CD14-positive monocyte (primary cell): ENCODE results near the gene SYTL2. TPM values are rescaled to one million over a fixed set of nuclear protein-coding genes. Genes with fewer than 3 reads are reported as not detected.

Experiments used
- DNase-seq, 3 donors: peaks; one replicate each; pipeline ENCODE4 v3.0.0-alpha.2; 2011 to 2022
- H2AFZ ChIP-seq: 2 replicates; pipeline ENCODE4 v1.6.0; 2012; ENCODE audit warnings: mild to moderate bottlenecking, low read depth, low read length, inconsistent platforms; ENCODE audit not compliant: insufficient read depth, poor library complexity, severe bottlenecking
- H3K27ac ChIP-seq, 2 donors: 1 replicate in 1 of 2; 2 replicates in 1 of 2; pipeline ENCODE4 v1.5.1; 2012 to 2013; ENCODE audit warnings: low read length in 2 of 2, control low read depth in 1 of 2, inconsistent platforms in 1 of 2, low read depth in 1 of 2, mild to moderate bottlenecking in 1 of 2
- H3K27me3 ChIP-seq, 2 donors: one replicate each; pipeline versions ENCODE4 v1.6.0 to v1.6.1; 2011 to 2013; ENCODE audit warnings: low read length in 2 of 2; ENCODE audit not compliant: control insufficient read depth in 2 of 2, insufficient read depth in 2 of 2
- H3K36me3 ChIP-seq, 2 donors: replicated peaks in 1 of 2; 1 replicate in 1 of 2; 2 replicates in 1 of 2; pipeline versions ENCODE4 v1.5.1 to v1.6.1; 2012 to 2013; ENCODE audit warnings: low read length in 2 of 2, control low read depth in 1 of 2, inconsistent platforms in 1 of 2, mild to moderate bottlenecking in 1 of 2; ENCODE audit not compliant: insufficient read depth in 2 of 2, control insufficient read depth in 1 of 2
- H3K4me1 ChIP-seq, 2 donors: 1 replicate in 1 of 2; 2 replicates in 1 of 2; pipeline versions ENCODE4 v1.5.1 to v1.6.1; 2012 to 2013; ENCODE audit warnings: low read length in 2 of 2, control low read depth in 1 of 2, inconsistent platforms in 1 of 2, mild to moderate bottlenecking in 1 of 2, moderate library complexity in 1 of 2; ENCODE audit not compliant: insufficient read depth in 2 of 2, control insufficient read depth in 1 of 2
- H3K4me2 ChIP-seq: replicated peaks from 2 replicates; pipeline ENCODE3; 2012; ENCODE audit warnings: low read length, moderate library complexity, mild to moderate bottlenecking; ENCODE audit not compliant: poor library complexity, severe bottlenecking; ENCODE audit errors: extremely low read depth
- H3K4me3 ChIP-seq, 3 experiments: fragments of 200-600 bp in 1 of 3; sonication (generic) in 1 of 3; replicated peaks in 1 of 3; 1 replicate in 2 of 3; 2 replicates in 1 of 3; pipeline ENCODE4 v1.5.1; 2011 to 2013; ENCODE audit warnings: low read length in 3 of 3, mild to moderate bottlenecking in 3 of 3, control low read depth in 2 of 3, low read depth in 2 of 3, inconsistent platforms in 1 of 3, moderate library complexity in 1 of 3
- H3K79me2 ChIP-seq: 2 replicates; pipeline ENCODE4 v1.6.0; 2012; ENCODE audit warnings: mild to moderate bottlenecking, control low read depth, inconsistent platforms, low read length, moderate library complexity; ENCODE audit not compliant: insufficient read depth
- H3K9ac ChIP-seq: 2 replicates; pipeline ENCODE4 v1.6.0; 2017; ENCODE audit warnings: low read length, mild to moderate bottlenecking; ENCODE audit not compliant: insufficient read depth, poor library complexity, severe bottlenecking
- H3K9me3 ChIP-seq, 2 donors: replicated peaks in 1 of 2; 1 replicate in 1 of 2; 2 replicates in 1 of 2; pipeline versions ENCODE4 v1.5.1 to v1.6.1; 2012 to 2013; ENCODE audit warnings: low read length in 2 of 2, control low read depth in 1 of 2; ENCODE audit not compliant: control insufficient read depth in 1 of 2, insufficient read depth in 1 of 2
- H4K20me1 ChIP-seq: 2 replicates; pipeline ENCODE4 v1.6.0; 2012; ENCODE audit warnings: mild to moderate bottlenecking, low read length, control low read depth, moderate library complexity; ENCODE audit not compliant: insufficient read depth
- H3K27ac Mint-ChIP-seq, 7 donors: one replicate each; pipeline ENCODE4 v1.8.0; 2020; ENCODE audit warnings: mild to moderate bottlenecking in 7 of 7, mixed read lengths in 7 of 7, moderate library complexity in 6 of 7, inconsistent platforms in 2 of 7
- H3K27me3 Mint-ChIP-seq, 3 donors: one replicate each; pipeline ENCODE4 v1.8.0; 2021 to 2022; ENCODE audit warnings: low read depth in 3 of 3, mild to moderate bottlenecking in 3 of 3, mixed read lengths in 3 of 3, moderate library complexity in 3 of 3, inconsistent platforms in 1 of 3
- H3K36me3 Mint-ChIP-seq, 2 donors: one replicate each; pipeline ENCODE4 v1.8.0; 2020; ENCODE audit warnings: mixed read lengths in 2 of 2, inconsistent platforms in 1 of 2, mild to moderate bottlenecking in 1 of 2
- H3K4me1 Mint-ChIP-seq: one replicate; pipeline ENCODE4 v1.8.0; 2020; ENCODE audit warnings: mild to moderate bottlenecking, mixed read lengths
- H3K4me3 Mint-ChIP-seq, 2 donors: one replicate each; pipeline ENCODE4 v1.8.0; 2020; ENCODE audit warnings: mild to moderate bottlenecking in 2 of 2, mixed read lengths in 2 of 2, moderate library complexity in 1 of 2
- H3K9me3 Mint-ChIP-seq, 7 donors: one replicate each; pipeline ENCODE4 v1.8.0; 2020 to 2022; ENCODE audit warnings: mixed read lengths in 7 of 7, mild to moderate bottlenecking in 6 of 7, moderate library complexity in 6 of 7, inconsistent platforms in 2 of 7
- WGBS: methylation state at CpG from one replicate; pipeline ENCODE4 v1.1.5; 2013; ENCODE audit warnings: missing lambda C conversion rate; ENCODE audit not compliant: insufficient coverage; 5-methylcytosine and 5-hydroxymethylcytosine counted together
- intact Hi-C, 2 donors: fragments of 100-400 bp; cut with micrococcal nuclease; formaldehyde crosslinking; loops; one replicate each; pipeline versions ENCODE4 v1.15.0 to v1.15.1; 2023
- polyA plus RNA-seq, 3 donors: library from polyadenylated mRNA; depleted of rRNA in 1 of 3; unstranded in 2 of 3; stranded (reverse) in 1 of 3; fragments of 300-500 nt in 2 of 3; fragments of >200 nt in 1 of 3; fragmentation: Illumina TruSeq in 2 of 3; gene quantifications; 1 replicate in 2 of 3; 2 replicates in 1 of 3; pipeline ENCODE4 v1.2.3, GENCODE V29; 2012 to 2021
- TF ChIP-seq, protein P1 (sequence below): fragments of 200-600 bp; IDR thresholded peaks from one replicate; pipeline ENCODE4 v1.8.0; 2022; ENCODE audit warnings: antibody characterized with exemption, mild to moderate bottlenecking

SYTL2 gene
- polyA plus RNA-seq, 3 donors = 0.30 to 0.48 (median 0.34) TPM

DNA sequence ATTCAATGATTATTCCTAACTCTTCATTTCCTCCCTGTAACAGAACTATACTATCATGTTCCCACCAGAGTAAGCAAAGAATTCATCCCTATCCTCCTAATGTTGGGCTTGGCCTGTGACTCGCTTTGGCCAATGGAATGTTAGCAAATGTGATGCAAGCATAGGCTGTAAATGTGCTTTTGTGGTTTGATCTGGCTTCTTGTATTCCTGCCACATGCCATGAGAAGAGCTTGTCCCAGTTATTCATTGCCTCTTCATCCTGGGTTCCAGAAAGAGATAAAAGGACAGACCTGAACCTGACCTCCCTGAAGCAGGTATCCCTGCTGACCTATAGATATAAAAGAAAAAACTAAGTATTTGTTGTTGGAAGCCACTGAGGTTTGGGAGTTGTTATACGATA, 51.0 kb downstream of the SYTL2 start:
- TF ChIP-seq, protein P1, sequence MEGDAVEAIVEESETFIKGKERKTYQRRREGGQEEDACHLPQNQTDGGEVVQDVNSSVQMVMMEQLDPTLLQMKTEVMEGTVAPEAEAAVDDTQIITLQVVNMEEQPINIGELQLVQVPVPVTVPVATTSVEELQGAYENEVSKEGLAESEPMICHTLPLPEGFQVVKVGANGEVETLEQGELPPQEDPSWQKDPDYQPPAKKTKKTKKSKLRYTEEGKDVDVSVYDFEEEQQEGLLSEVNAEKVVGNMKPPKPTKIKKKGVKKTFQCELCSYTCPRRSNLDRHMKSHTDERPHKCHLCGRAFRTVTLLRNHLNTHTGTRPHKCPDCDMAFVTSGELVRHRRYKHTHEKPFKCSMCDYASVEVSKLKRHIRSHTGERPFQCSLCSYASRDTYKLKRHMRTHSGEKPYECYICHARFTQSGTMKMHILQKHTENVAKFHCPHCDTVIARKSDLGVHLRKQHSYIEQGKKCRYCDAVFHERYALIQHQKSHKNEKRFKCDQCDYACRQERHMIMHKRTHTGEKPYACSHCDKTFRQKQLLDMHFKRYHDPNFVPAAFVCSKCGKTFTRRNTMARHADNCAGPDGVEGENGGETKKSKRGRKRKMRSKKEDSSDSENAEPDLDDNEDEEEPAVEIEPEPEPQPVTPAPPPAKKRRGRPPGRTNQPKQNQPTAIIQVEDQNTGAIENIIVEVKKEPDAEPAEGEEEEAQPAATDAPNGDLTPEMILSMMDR = no peak

DNA sequence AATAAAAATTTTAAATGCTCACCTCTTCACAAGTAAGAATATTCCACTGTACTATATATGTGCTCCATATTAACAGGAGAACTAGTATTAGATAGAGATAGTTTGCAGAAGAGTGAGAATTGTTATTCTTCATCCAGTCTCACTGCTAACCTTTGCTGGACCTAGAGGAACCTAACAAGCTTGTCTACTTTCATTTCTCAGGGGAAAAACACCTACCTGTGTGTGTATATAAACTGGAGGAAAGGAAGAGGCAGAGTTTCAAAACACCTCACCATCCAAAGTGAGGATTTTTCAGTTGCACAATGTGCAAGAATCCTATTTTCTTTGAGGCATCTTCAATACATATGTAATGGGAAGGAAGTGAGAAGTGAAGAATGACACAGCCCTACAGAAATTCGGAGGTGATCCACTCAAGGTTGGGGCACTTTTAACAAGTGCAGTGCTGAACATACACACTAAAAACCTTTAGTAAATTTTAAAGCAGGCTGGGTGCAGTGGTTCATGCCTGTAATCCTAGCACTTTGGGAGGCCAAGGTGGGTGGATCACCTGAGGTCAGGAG, 52.4 kb downstream of the SYTL2 start:
- Histone ChIP-seq H3K36me3 (no peaks in the 10 kb centered on the region), H4K20me1 (no peaks in the 10 kb centered on the region), H3K4me1 (no peaks in the 10 kb centered on the region), H3K27me3 (no peaks in the 10 kb centered on the region), H3K4me2 (no peak overlapping the region), H3K9ac (no peak overlapping the region), H2AFZ (no peak overlapping the region), H3K9me3 (no peaks in the 10 kb centered on the region), H3K27ac (no peak overlapping the region), H3K4me3 (no peak overlapping the region), H3K79me2 (no peaks in the 10 kb centered on the region)
- intact Hi-C loops = no loop called here
- Mint-ChIP-seq H3K4me1 (peaks cover 7% of the 10 kb centered on the region), H3K27ac (no peak overlapping the region), H3K9me3 (no peaks in the 10 kb centered on the region), H3K27me3 (peaks cover 0 to 1% (median 0%) of the 10 kb centered on the region in 3 donors), H3K36me3 (no peaks in the 10 kb centered on the region), H3K4me3 (no peak overlapping the region)
- TF ChIP-seq, protein P1 = no peak
- no peak for DNase-seq
- no CpG with 5 or more reads among the region's 1 CpG for WGBS

More for the DNA sequence above, 51.0 kb downstream of the SYTL2 start:
- Histone ChIP-seq H2AFZ (no peak overlapping the region), H3K27me3 (no peaks in the 10 kb centered on the region), H3K4me1 (no peaks in the 10 kb centered on the region), H3K9me3 (no peaks in the 10 kb centered on the region), H3K79me2 (no peaks in the 10 kb centered on the region), H3K4me2 (no peak overlapping the region), H3K36me3 (no peaks in the 10 kb centered on the region), H4K20me1 (no peaks in the 10 kb centered on the region), H3K9ac (no peak overlapping the region), H3K4me3 (no peak overlapping the region), H3K27ac (no peak overlapping the region)
- no peak overlapping the region for H3K4me3 Mint-ChIP-seq
- no peaks in the 10 kb centered on the region for H3K9me3 Mint-ChIP-seq
- no peak overlapping the region for H3K27ac Mint-ChIP-seq
- H3K36me3 Mint-ChIP-seq = no peaks in the 10 kb centered on the region
- intact Hi-C loops = no loop called here
- peaks cover 0 to 1% (median 0%) of the 10 kb centered on the region in 3 donors for H3K27me3 Mint-ChIP-seq
- H3K4me1 Mint-ChIP-seq = peaks cover 7% of the 10 kb centered on the region
- no CpG with 5 or more reads among the region's 2 CpGs for WGBS
- DNase-seq = no peak
